Naive B cell (primary cell): ENCODE data around the gene EPHX1. TPM values are rescaled to one million over a fixed set of nuclear protein-coding genes. Genes with fewer than 3 reads are reported as not detected.
A peak's percentile ranks its signal among the peaks of the same experiment; 100 is the strongest.

Experiments used
- ATAC-seq, 2 donors: fragments of 150-1000 bp; cut with Tn5 transposase; 2 replicates each; pipeline ENCODE4 v1.10.0; 2021; ENCODE audit warnings: low read depth in 2 of 2, mild to moderate bottlenecking in 2 of 2, moderate library complexity in 2 of 2
- DNase-seq: peaks from one replicate; pipeline ENCODE4 v3.0.0; 2022
- H3K27ac Mint-ChIP-seq, 6 donors: one replicate each; pipeline ENCODE4 v1.8.0; 2020 to 2022; ENCODE audit warnings: mild to moderate bottlenecking in 6 of 6, mixed read lengths in 6 of 6, moderate library complexity in 5 of 6, inconsistent platforms in 2 of 6
- H3K27me3 Mint-ChIP-seq, 3 donors: one replicate each; pipeline ENCODE4 v1.8.0; 2021 to 2022; ENCODE audit warnings: mixed read lengths in 3 of 3, mild to moderate bottlenecking in 1 of 3
- H3K36me3 Mint-ChIP-seq, 2 donors: one replicate each; pipeline ENCODE4 v1.8.0; 2020 to 2022; ENCODE audit warnings: mixed read lengths in 2 of 2, inconsistent platforms in 1 of 2, mild to moderate bottlenecking in 1 of 2
- H3K4me1 Mint-ChIP-seq, 3 donors: one replicate each; pipeline ENCODE4 v1.8.0; 2020 to 2022; ENCODE audit warnings: mixed read lengths in 3 of 3, inconsistent platforms in 1 of 3, mild to moderate bottlenecking in 1 of 3, moderate library complexity in 1 of 3
- H3K4me3 Mint-ChIP-seq, 8 donors: one replicate each; pipeline ENCODE4 v1.8.0; 2020 to 2022; ENCODE audit warnings: mild to moderate bottlenecking in 8 of 8, mixed read lengths in 8 of 8, moderate library complexity in 8 of 8, inconsistent platforms in 2 of 8
- H3K9me3 Mint-ChIP-seq, 7 donors: one replicate each; pipeline ENCODE4 v1.8.0; 2020 to 2022; ENCODE audit warnings: mixed read lengths in 7 of 7, mild to moderate bottlenecking in 5 of 7, inconsistent platforms in 2 of 7, moderate library complexity in 1 of 7
- polyA plus RNA-seq, 6 donors: library from polyadenylated mRNA; unstranded; fragments of 300-500 nt; fragmentation: Illumina TruSeq; gene quantifications; one replicate each; pipeline ENCODE4 v1.2.3, GENCODE V29; 2021; ENCODE audit warnings: low read depth in 6 of 6

The EPHX1 gene
- polyA plus RNA-seq, 6 donors from 2014 or later: 0.24 to 1.1 (median 1.0) TPM; not detected in 1

GRCh38 chr1:225845097-225845496 lies 35.2 kb downstream of the EPHX1 start:
- peaks cover 48 to 55% (median 50%) of the 10 kb centered on the region in 3 donors for H3K4me1 Mint-ChIP-seq
- no peaks in the 10 kb centered on the region for H3K27me3 Mint-ChIP-seq
- no peak overlapping the region for H3K4me3 Mint-ChIP-seq
- H3K9me3 Mint-ChIP-seq: no peaks in the 10 kb centered on the region
- H3K27ac Mint-ChIP-seq: no peak overlapping the region
- ATAC-seq (no peak), DNase-seq (no peak)
- H3K36me3 Mint-ChIP-seq: no peaks in the 10 kb centered on the region

GRCh38 chr1:225845571-225846259 lies 35.8 kb downstream of the EPHX1 start:
- no peak for DNase-seq
- H3K36me3 Mint-ChIP-seq: no peaks in the 10 kb centered on the region
- peak overlapping the region in 3 of 6 donors; percentile 15 to 94 (median 82) for H3K27ac Mint-ChIP-seq
- H3K27me3 Mint-ChIP-seq: no peaks in the 10 kb centered on the region
- H3K9me3 Mint-ChIP-seq: no peaks in the 10 kb centered on the region
- no peak for ATAC-seq
- peaks cover 49 to 58% (median 52%) of the 10 kb centered on the region in 3 donors for H3K4me1 Mint-ChIP-seq
- H3K4me3 Mint-ChIP-seq: peak overlapping the region in 3 of 8 donors; percentile 3 to 42 (median 39)

GRCh38 chr1:225846331-225847310 lies 36.7 kb downstream of the EPHX1 start:
- Mint-ChIP-seq H3K4me3 (peak overlapping the region in 6 of 8 donors; percentile 3 to 80 (median 60)), H3K9me3 (no peaks in the 10 kb centered on the region), H3K36me3 (peaks cover 0 to under 1% of the 10 kb centered on the region in 2 donors), H3K27me3 (no peaks in the 10 kb centered on the region), H3K4me1 (peaks cover 50 to 63% (median 54%) of the 10 kb centered on the region in 3 donors), H3K27ac (peak overlapping the region in 5 of 6 donors; percentile 82 to 97 (median 94))
- ATAC-seq (no peak), DNase-seq (no peak)

GRCh38 chr1:225847610-225848009 lies 37.7 kb downstream of the EPHX1 start:
- H3K27ac Mint-ChIP-seq: peak overlapping the region; percentile 69 to 98 (median 96)
- no peaks in the 10 kb centered on the region for H3K9me3 Mint-ChIP-seq
- H3K36me3 Mint-ChIP-seq: peaks cover 0 to 8% of the 10 kb centered on the region in 2 donors
- ATAC-seq (no peak), DNase-seq (no peak)
- H3K4me3 Mint-ChIP-seq: peak overlapping the region in 7 of 8 donors; percentile 55 to 90 (median 82)
- no peaks in the 10 kb centered on the region for H3K27me3 Mint-ChIP-seq
- peaks cover 60 to 73% (median 64%) of the 10 kb centered on the region in 3 donors for H3K4me1 Mint-ChIP-seq

GRCh38 chr1:225848030-225848955 lies 38.4 kb downstream of the EPHX1 start:
- DNase-seq (peak; percentile 79), ATAC-seq (peak; percentile 87 to 88)
- H3K4me3 Mint-ChIP-seq: peak overlapping the region; percentile 21 to 90 (median 81)
- peaks cover 0 to 8% of the 10 kb centered on the region in 2 donors for H3K36me3 Mint-ChIP-seq
- H3K4me1 Mint-ChIP-seq: peaks cover 64 to 75% (median 66%) of the 10 kb centered on the region in 3 donors
- no peaks in the 10 kb centered on the region for H3K9me3 Mint-ChIP-seq
- no peaks in the 10 kb centered on the region for H3K27me3 Mint-ChIP-seq
- H3K27ac Mint-ChIP-seq: peak overlapping the region; percentile 69 to 98 (median 96)

- Mint-ChIP-seq H3K4me3 (peak overlapping the region in 7 of 8 donors; percentile 16 to 67 (median 39)), H3K9me3 (no peaks in the 10 kb centered on the region), H3K27ac (peak overlapping the region; percentile 30 to 96 (median 92)), H3K36me3 (peaks cover 10 to 22% of the 10 kb centered on the region in 2 donors), H3K27me3 (no peaks in the 10 kb centered on the region), H3K4me1 (peaks cover 63 to 88% (median 74%) of the 10 kb centered on the region in 3 donors)
- DNase-seq (peak; percentile 11), ATAC-seq (no peak)
These were observed 40.0 kb downstream of the EPHX1 start for GRCh38 chr1:225849925-225850324.

GRCh38 chr1:225850370-225850769 lies 40.4 kb downstream of the EPHX1 start:
- Mint-ChIP-seq H3K4me3 (peak overlapping the region in 5 of 8 donors; percentile 16 to 67 (median 37)), H3K27ac (peak overlapping the region; percentile 30 to 96 (median 92)), H3K9me3 (no peaks in the 10 kb centered on the region), H3K4me1 (peaks cover 63 to 90% (median 73%) of the 10 kb centered on the region in 3 donors), H3K27me3 (no peaks in the 10 kb centered on the region), H3K36me3 (peaks cover 10 to 25% of the 10 kb centered on the region in 2 donors)
- no peak for ATAC-seq
- no peak for DNase-seq

GRCh38 chr1:225851805-225852204 lies 41.9 kb downstream of the EPHX1 start:
- Mint-ChIP-seq H3K27ac (peak overlapping the region; percentile 90 to 97 (median 92)), H3K4me1 (peaks cover 62 to 94% (median 74%) of the 10 kb centered on the region in 3 donors), H3K36me3 (peaks cover 10 to 34% of the 10 kb centered on the region in 2 donors), H3K4me3 (peak overlapping the region in 5 of 8 donors; percentile 1 to 61 (median 46)), H3K27me3 (no peaks in the 10 kb centered on the region), H3K9me3 (no peaks in the 10 kb centered on the region)
- DNase-seq: peak; percentile 54
- ATAC-seq: peak; percentile 39 to 40

GRCh38 chr1:225852413-225853124 lies 42.6 kb downstream of the EPHX1 start:
- H3K27ac Mint-ChIP-seq: peak overlapping the region; percentile 90 to 97 (median 92)
- peaks cover 56 to 89% (median 68%) of the 10 kb centered on the region in 3 donors for H3K4me1 Mint-ChIP-seq
- ATAC-seq (no peak), DNase-seq (no peak)
- no peaks in the 10 kb centered on the region for H3K9me3 Mint-ChIP-seq
- no peaks in the 10 kb centered on the region for H3K27me3 Mint-ChIP-seq
- peak overlapping the region in 5 of 8 donors; percentile 40 to 65 (median 47) for H3K4me3 Mint-ChIP-seq
- H3K36me3 Mint-ChIP-seq: peaks cover 10 to 36% of the 10 kb centered on the region in 2 donors

- peaks cover 10 to 36% of the 10 kb centered on the region in 2 donors for H3K36me3 Mint-ChIP-seq
- ATAC-seq (no peak), DNase-seq (no peak)
- peak overlapping the region in 1 of 8 donors; percentile 2 for H3K4me3 Mint-ChIP-seq
- no peaks in the 10 kb centered on the region for H3K27me3 Mint-ChIP-seq
- H3K9me3 Mint-ChIP-seq: no peaks in the 10 kb centered on the region
- peak overlapping the region in 4 of 6 donors; percentile 2 to 88 (median 55) for H3K27ac Mint-ChIP-seq
- peaks cover 47 to 80% (median 59%) of the 10 kb centered on the region in 3 donors for H3K4me1 Mint-ChIP-seq
These were observed 43.5 kb downstream of the EPHX1 start for GRCh38 chr1:225853441-225853840.

GRCh38 chr1:225855503-225856300 lies 45.8 kb downstream of the EPHX1 start:
- ATAC-seq (peak in 1 of 2 donors; percentile 20), DNase-seq (no peak)
- Mint-ChIP-seq H3K4me3 (peak overlapping the region in 2 of 8 donors; percentile 2 to 56), H3K27me3 (no peaks in the 10 kb centered on the region), H3K27ac (peak overlapping the region; percentile 9 to 93 (median 68)), H3K4me1 (peaks cover 30 to 59% (median 40%) of the 10 kb centered on the region in 3 donors), H3K9me3 (no peaks in the 10 kb centered on the region), H3K36me3 (peaks cover 15 to 45% of the 10 kb centered on the region in 2 donors)
